Neural cell (in vitro differentiated cells): ENCODE data around the gene AZGP1. TPM values are rescaled to one million over a fixed set of nuclear protein-coding genes. Genes with fewer than 3 reads are reported as not detected.

Source experiments
- H2AFZ ChIP-seq: fragments of 200-600, 300-800 bp; sonication (generic), shearing (Covaris generic); 2 replicates; pipeline ENCODE4 v1.6.0; 2014; ENCODE audit warnings: low read depth, mild to moderate bottlenecking, antibody characterized with exemption, low read length, moderate library complexity
- H3F3A ChIP-seq: fragments of 200-600 bp; shearing (Covaris generic); 2 replicates; pipeline ENCODE4 v1.6.1; 2016; ENCODE audit warnings: mild to moderate bottlenecking, moderate library complexity, mixed read lengths, antibody characterized with exemption, low read length; ENCODE audit not compliant: insufficient read depth, poor library complexity, severe bottlenecking
- H3K27ac ChIP-seq: fragments of 200-600, 300-800 bp; sonication (generic), shearing (Covaris generic); 2 replicates; pipeline ENCODE4 v1.5.1; 2014; ENCODE audit warnings: mild to moderate bottlenecking, low read length, moderate library complexity
- H3K27me3 ChIP-seq: fragments of 300-800, 200-600 bp; sonication (generic), shearing (Covaris generic); 2 replicates; pipeline ENCODE4 v1.6.0; 2014; ENCODE audit warnings: mild to moderate bottlenecking, low read depth, low read length, moderate library complexity; ENCODE audit not compliant: insufficient read depth
- H3K36me3 ChIP-seq: fragments of 300-800, 200-600 bp; sonication (generic), shearing (Covaris generic); 2 replicates; pipeline ENCODE4 v1.5.1; 2014; ENCODE audit warnings: mild to moderate bottlenecking, antibody characterized with exemption, low read length, moderate library complexity; ENCODE audit not compliant: insufficient read depth
- H3K4me2 ChIP-seq: fragments of 300-800, 200-600 bp; sonication (generic), shearing (Covaris generic); 2 replicates; pipeline ENCODE4 v1.6.0; 2014; ENCODE audit warnings: mild to moderate bottlenecking, low read length
- H3K4me3 ChIP-seq: fragments of 300-800, 200-600 bp; sonication (generic), shearing (Covaris generic); 2 replicates; pipeline ENCODE4 v1.5.1; 2014; ENCODE audit warnings: mild to moderate bottlenecking, low read length, moderate library complexity
- H3K79me2 ChIP-seq: fragments of 200-600 bp; shearing (Covaris generic); replicated peaks from 2 replicates; pipeline ENCODE4 v1.6.0; 2014; ENCODE audit warnings: mild to moderate bottlenecking, low read length, moderate library complexity; ENCODE audit not compliant: insufficient read depth
- H3K9ac ChIP-seq: fragments of 300-800, 200-600 bp; sonication (generic), shearing (Covaris generic); 2 replicates; pipeline ENCODE4 v1.6.1; 2016; ENCODE audit warnings: mild to moderate bottlenecking, low read length, mixed read lengths
- H3K9me2 ChIP-seq: fragments of 200-600 bp; shearing (Covaris generic); 2 replicates; pipeline ENCODE4 v1.6.1; 2016; ENCODE audit warnings: mild to moderate bottlenecking, low read length, mixed read lengths; ENCODE audit not compliant: insufficient read depth
- H3K9me3 ChIP-seq: fragments of 200-600, 300-800 bp; sonication (generic), shearing (Covaris generic); 2 replicates; pipeline ENCODE4 v1.6.1; 2016; ENCODE audit warnings: mild to moderate bottlenecking, mixed run types, low read length, moderate library complexity, mixed read lengths
- H4K20me1 ChIP-seq: fragments of 200-600 bp; shearing (Covaris generic); 2 replicates; pipeline ENCODE4 v1.6.1; 2016; ENCODE audit warnings: mild to moderate bottlenecking, mixed run types; ENCODE audit not compliant: insufficient read depth
- EP300 ChIP-seq: fragments of 450-650 bp; conservative IDR thresholded peaks from 2 replicates; pipeline ENCODE4 v1.6.1; 2014; ENCODE audit warnings: antibody characterized with exemption, mild to moderate bottlenecking, moderate library complexity; ENCODE audit not compliant: poor library complexity, severe bottlenecking
- EZH2 ChIP-seq: fragments of 200-600, 300-800 bp; shearing (Covaris generic), sonication (generic); IDR thresholded peaks from 2 replicates; pipeline ENCODE4 v1.6.1; 2014; ENCODE audit warnings: antibody characterized with exemption, low read length, borderline replicate concordance, mild to moderate bottlenecking; ENCODE audit not compliant: insufficient read depth, poor library complexity, severe bottlenecking
- MXI1 ChIP-seq: fragments of 450-650 bp; conservative IDR thresholded peaks from 2 replicates; pipeline ENCODE4 v1.6.1; 2014; ENCODE audit warnings: antibody characterized with exemption, mild to moderate bottlenecking; ENCODE audit not compliant: poor library complexity, severe bottlenecking
- POLR2AphosphoS5 ChIP-seq: IDR thresholded peaks from 2 replicates; pipeline ENCODE4 v1.6.1; 2012
- RAD21 ChIP-seq: fragments of 450-650 bp; conservative IDR thresholded peaks from 2 replicates; pipeline ENCODE4 v1.6.1; 2014; ENCODE audit warnings: antibody characterized with exemption, mild to moderate bottlenecking, moderate library complexity
- SMC3 ChIP-seq: fragments of 450-650 bp; conservative IDR thresholded peaks from 2 replicates; pipeline ENCODE4 v1.6.1; 2014; ENCODE audit warnings: antibody characterized with exemption, mild to moderate bottlenecking, moderate library complexity; ENCODE audit not compliant: poor library complexity
- TAF1 ChIP-seq: IDR thresholded peaks from 2 replicates; pipeline ENCODE4 v1.6.1; 2012; ENCODE audit warnings: low read depth
- polyA plus RNA-seq: library from polyadenylated mRNA; depleted of rRNA; stranded (reverse); fragments of >200 nt; gene quantifications from 2 replicates; pipeline ENCODE4 v1.2.3, GENCODE V29; 2014
- TF ChIP-seq, protein P1 (sequence below): IDR thresholded peaks from 2 replicates; pipeline ENCODE4 v1.6.1; 2012; ENCODE audit warnings: borderline replicate concordance
- TF ChIP-seq, protein P2 (sequence below): fragments of 450-650 bp; IDR thresholded peaks from 2 replicates; pipeline ENCODE4 v1.5.1; 2014; ENCODE audit warnings: antibody characterized with exemption, mild to moderate bottlenecking, moderate library complexity; ENCODE audit not compliant: poor library complexity, severe bottlenecking

The AZGP1 gene
- polyA plus RNA-seq, 1 donor from 2014 or later = not detected

DNA sequence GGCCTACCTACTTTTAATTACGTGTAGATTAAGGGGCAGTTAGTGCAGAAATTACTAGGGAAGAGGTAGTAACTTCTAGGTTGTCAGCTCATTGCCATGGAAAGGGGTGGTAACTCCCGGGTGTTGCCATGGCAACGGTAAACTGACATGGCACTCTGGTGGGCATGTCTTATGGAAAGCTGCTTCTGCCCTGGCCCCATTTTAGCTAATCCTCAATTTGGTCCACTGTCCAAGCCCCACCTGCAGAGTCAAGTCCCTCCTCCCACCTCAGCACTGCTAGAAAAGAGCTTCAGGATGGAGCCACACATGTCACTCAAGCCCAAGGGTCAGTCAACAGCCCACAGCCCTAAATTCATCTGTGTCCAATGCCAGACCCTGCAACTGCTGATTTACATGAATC, 32.1 kb upstream of the AZGP1 start:
- Histone ChIP-seq H3K4me2 (no peak overlapping the region), H3K79me2 (no peaks in the 10 kb centered on the region), H3F3A (no peaks in the 10 kb centered on the region), H2AFZ (no peak overlapping the region), H3K27me3 (no peaks in the 10 kb centered on the region), H3K27ac (no peak overlapping the region), H3K9ac (no peak overlapping the region), H3K36me3 (no peaks in the 10 kb centered on the region), H4K20me1 (no peaks in the 10 kb centered on the region), H3K9me2 (no peaks in the 10 kb centered on the region), H3K9me3 (no peaks in the 10 kb centered on the region), H3K4me3 (no peak overlapping the region)
- no peak for TF ChIP-seq POLR2AphosphoS5

DNA sequence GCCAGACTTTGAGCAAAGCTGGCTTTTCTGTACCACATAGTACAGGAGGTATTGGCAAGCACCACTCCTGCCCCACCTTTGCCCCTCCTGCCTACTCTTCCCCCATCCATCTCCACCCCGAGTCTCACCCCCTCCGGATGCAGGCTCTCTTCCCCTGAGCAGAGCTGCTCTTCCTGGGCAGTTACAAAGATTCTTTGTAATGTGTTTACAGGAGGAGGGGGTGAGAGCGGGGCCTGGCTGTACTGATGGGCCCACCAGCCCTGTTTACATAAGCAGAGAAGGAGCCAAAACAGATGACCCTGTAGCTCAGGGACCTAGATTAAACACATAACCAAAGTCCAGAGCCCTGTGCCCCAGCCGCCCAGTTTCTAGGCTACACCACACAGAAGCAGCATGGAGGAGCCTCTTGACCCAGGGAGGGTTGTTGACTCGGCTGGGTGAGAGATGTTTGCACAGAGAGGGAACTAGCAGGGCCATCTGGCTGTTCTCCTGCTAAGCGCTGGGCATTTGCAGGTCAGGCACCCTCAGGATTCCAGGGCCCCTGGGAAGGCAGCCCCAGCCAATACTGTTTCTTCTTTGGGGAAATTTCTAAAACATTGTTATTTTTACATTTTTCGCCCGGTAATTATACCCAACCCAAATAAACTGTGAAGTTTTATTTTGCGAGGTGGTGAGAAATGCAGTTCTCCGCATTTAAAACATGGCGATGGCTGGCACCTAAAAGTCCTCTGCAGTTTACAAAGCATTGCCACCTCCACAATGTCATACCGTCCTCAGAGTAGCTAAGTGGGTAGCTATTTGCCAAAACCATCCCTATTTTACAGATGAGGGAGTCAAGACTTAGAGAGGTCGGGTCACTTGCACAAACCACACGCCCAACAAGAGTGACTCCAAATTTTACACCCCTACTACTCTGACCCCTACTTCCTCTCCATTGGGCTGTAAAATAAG, 28.2 kb upstream of the AZGP1 start:
- Histone ChIP-seq H3K27ac (no peak overlapping the region), H3K79me2 (no peaks in the 10 kb centered on the region), H4K20me1 (no peaks in the 10 kb centered on the region), H3K27me3 (no peaks in the 10 kb centered on the region), H2AFZ (no peak overlapping the region), H3K9me3 (no peaks in the 10 kb centered on the region), H3K4me3 (no peak overlapping the region), H3K9ac (no peak overlapping the region), H3K9me2 (no peaks in the 10 kb centered on the region), H3K36me3 (no peaks in the 10 kb centered on the region), H3F3A (no peaks in the 10 kb centered on the region), H3K4me2 (no peak overlapping the region)
- TF ChIP-seq, protein P1, sequence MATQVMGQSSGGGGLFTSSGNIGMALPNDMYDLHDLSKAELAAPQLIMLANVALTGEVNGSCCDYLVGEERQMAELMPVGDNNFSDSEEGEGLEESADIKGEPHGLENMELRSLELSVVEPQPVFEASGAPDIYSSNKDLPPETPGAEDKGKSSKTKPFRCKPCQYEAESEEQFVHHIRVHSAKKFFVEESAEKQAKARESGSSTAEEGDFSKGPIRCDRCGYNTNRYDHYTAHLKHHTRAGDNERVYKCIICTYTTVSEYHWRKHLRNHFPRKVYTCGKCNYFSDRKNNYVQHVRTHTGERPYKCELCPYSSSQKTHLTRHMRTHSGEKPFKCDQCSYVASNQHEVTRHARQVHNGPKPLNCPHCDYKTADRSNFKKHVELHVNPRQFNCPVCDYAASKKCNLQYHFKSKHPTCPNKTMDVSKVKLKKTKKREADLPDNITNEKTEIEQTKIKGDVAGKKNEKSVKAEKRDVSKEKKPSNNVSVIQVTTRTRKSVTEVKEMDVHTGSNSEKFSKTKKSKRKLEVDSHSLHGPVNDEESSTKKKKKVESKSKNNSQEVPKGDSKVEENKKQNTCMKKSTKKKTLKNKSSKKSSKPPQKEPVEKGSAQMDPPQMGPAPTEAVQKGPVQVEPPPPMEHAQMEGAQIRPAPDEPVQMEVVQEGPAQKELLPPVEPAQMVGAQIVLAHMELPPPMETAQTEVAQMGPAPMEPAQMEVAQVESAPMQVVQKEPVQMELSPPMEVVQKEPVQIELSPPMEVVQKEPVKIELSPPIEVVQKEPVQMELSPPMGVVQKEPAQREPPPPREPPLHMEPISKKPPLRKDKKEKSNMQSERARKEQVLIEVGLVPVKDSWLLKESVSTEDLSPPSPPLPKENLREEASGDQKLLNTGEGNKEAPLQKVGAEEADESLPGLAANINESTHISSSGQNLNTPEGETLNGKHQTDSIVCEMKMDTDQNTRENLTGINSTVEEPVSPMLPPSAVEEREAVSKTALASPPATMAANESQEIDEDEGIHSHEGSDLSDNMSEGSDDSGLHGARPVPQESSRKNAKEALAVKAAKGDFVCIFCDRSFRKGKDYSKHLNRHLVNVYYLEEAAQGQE = no peak
- no peak for TF ChIP-seq RAD21
- TF ChIP-seq EP300 = no peak
- no peak for TF ChIP-seq EZH2
- no peak for TF ChIP-seq POLR2AphosphoS5
- TF ChIP-seq, protein P2, sequence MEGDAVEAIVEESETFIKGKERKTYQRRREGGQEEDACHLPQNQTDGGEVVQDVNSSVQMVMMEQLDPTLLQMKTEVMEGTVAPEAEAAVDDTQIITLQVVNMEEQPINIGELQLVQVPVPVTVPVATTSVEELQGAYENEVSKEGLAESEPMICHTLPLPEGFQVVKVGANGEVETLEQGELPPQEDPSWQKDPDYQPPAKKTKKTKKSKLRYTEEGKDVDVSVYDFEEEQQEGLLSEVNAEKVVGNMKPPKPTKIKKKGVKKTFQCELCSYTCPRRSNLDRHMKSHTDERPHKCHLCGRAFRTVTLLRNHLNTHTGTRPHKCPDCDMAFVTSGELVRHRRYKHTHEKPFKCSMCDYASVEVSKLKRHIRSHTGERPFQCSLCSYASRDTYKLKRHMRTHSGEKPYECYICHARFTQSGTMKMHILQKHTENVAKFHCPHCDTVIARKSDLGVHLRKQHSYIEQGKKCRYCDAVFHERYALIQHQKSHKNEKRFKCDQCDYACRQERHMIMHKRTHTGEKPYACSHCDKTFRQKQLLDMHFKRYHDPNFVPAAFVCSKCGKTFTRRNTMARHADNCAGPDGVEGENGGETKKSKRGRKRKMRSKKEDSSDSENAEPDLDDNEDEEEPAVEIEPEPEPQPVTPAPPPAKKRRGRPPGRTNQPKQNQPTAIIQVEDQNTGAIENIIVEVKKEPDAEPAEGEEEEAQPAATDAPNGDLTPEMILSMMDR = no peak
- no peak for TF ChIP-seq SMC3
- no peak for TF ChIP-seq MXI1
- no peak for TF ChIP-seq TAF1
